Glutamatergic neuron (in vitro differentiated cells): ENCODE data around the gene KMT2D. TPM values are rescaled to one million over a fixed set of nuclear protein-coding genes. Genes with fewer than 3 reads are reported as not detected.

Experiments used
- DNase-seq: peaks from one replicate; pipeline ENCODE4 v3.0.0; 2022
- H3K27ac Mint-ChIP-seq: one replicate; pipeline ENCODE4 v1.8.0; 2020; ENCODE audit warnings: mild to moderate bottlenecking, mixed read lengths, inconsistent platforms; ENCODE audit not compliant: unreplicated experiment
- H3K27me3 Mint-ChIP-seq: one replicate; pipeline ENCODE4 v1.8.0; 2020; ENCODE audit warnings: mild to moderate bottlenecking, moderate library complexity, mixed read lengths, inconsistent platforms; ENCODE audit not compliant: unreplicated experiment
- H3K36me3 Mint-ChIP-seq: one replicate; pipeline ENCODE4 v1.8.0; 2020; ENCODE audit warnings: mild to moderate bottlenecking, mixed read lengths, inconsistent platforms; ENCODE audit not compliant: unreplicated experiment
- H3K4me1 Mint-ChIP-seq: one replicate; pipeline ENCODE4 v1.8.0; 2020; ENCODE audit warnings: mild to moderate bottlenecking, low read depth, mixed read lengths, inconsistent platforms; ENCODE audit not compliant: unreplicated experiment
- H3K4me3 Mint-ChIP-seq: one replicate; pipeline ENCODE4 v1.8.0; 2020; ENCODE audit warnings: mild to moderate bottlenecking, mixed read lengths, inconsistent platforms; ENCODE audit not compliant: unreplicated experiment
- H3K9me3 Mint-ChIP-seq: one replicate; pipeline ENCODE4 v1.8.0; 2020; ENCODE audit warnings: mild to moderate bottlenecking, moderate library complexity, mixed read lengths, inconsistent platforms; ENCODE audit not compliant: unreplicated experiment
- CTCF ChIP-seq: fragments of 200-600 bp; sonication (generic); IDR thresholded peaks from one replicate; pipeline ENCODE4 v1.5.0; 2021; ENCODE audit not compliant: partially characterized antibody, unreplicated experiment
- total RNA-seq: library from RNA; stranded (reverse); fragmentation: NEBNext Ultra II Directional; extraction: Animal tissue kit (Norgen Biotek cat#: 25700); gene quantifications from one replicate; pipeline ENCODE4 v1.2.1, GENCODE V29; 2021; ENCODE audit not compliant: unreplicated experiment

Gene KMT2D
- total RNA-seq, 1 donor from 2014 or later = 144 TPM

GRCh38 chr12:49040364-49040855 lies 20.2 kb downstream of the KMT2D start:
- H3K4me3 Mint-ChIP-seq = no peak overlapping the region
- no peak for DNase-seq
- no peaks in the 10 kb centered on the region for H3K36me3 Mint-ChIP-seq
- H3K27ac Mint-ChIP-seq = no peak overlapping the region
- H3K9me3 Mint-ChIP-seq = peaks cover 3% of the 10 kb centered on the region
- TF ChIP-seq CTCF = no peak
- no peaks in the 10 kb centered on the region for H3K27me3 Mint-ChIP-seq
- H3K4me1 Mint-ChIP-seq = no peaks in the 10 kb centered on the region

GRCh38 chr12:49039421-49040363 lies 20.9 kb downstream of the KMT2D start:
- no peaks in the 10 kb centered on the region for H3K36me3 Mint-ChIP-seq
- peaks cover 3% of the 10 kb centered on the region for H3K9me3 Mint-ChIP-seq

GRCh38 chr12:49038291-49038955 lies 22.2 kb downstream of the KMT2D start:
- Mint-ChIP-seq H3K9me3 (peaks cover 3% of the 10 kb centered on the region), H3K36me3 (no peaks in the 10 kb centered on the region)

More at GRCh38 chr12:49039421-49040363, 20.9 kb downstream of the KMT2D start:
- no peak for TF ChIP-seq CTCF
- H3K4me3 Mint-ChIP-seq = no peak overlapping the region
- H3K27me3 Mint-ChIP-seq = no peaks in the 10 kb centered on the region
- no peak for DNase-seq
- H3K27ac Mint-ChIP-seq = no peak overlapping the region
- H3K4me1 Mint-ChIP-seq = no peaks in the 10 kb centered on the region

GRCh38 chr12:49037947-49038237 lies 22.7 kb downstream of the KMT2D start:
- no peaks in the 10 kb centered on the region for H3K4me1 Mint-ChIP-seq
- H3K27ac Mint-ChIP-seq = no peak overlapping the region
- no peak for TF ChIP-seq CTCF
- H3K36me3 Mint-ChIP-seq = no peaks in the 10 kb centered on the region
- H3K4me3 Mint-ChIP-seq = no peak overlapping the region
- H3K9me3 Mint-ChIP-seq = peaks cover 3% of the 10 kb centered on the region
- DNase-seq = no peak
- no peaks in the 10 kb centered on the region for H3K27me3 Mint-ChIP-seq

More at GRCh38 chr12:49038291-49038955, 22.2 kb downstream of the KMT2D start:
- no peak for TF ChIP-seq CTCF
- Mint-ChIP-seq H3K4me3 (no peak overlapping the region), H3K27ac (no peak overlapping the region), H3K4me1 (no peaks in the 10 kb centered on the region), H3K27me3 (no peaks in the 10 kb centered on the region)
- DNase-seq = no peak
